Neutrophil (primary cell): ENCODE data around the gene ZNF22.
"Not testable (repeated sequence)": the region's sequence is repeated elsewhere in the genome, so short reads cannot be mapped to it uniquely, and the experiment has no call there.

ENCODE experiments used
- H3K27ac ChIP-seq: fragments of 200-600 bp; sonication (generic); 2 replicates; pipeline ENCODE4 v1.5.1; 2016; ENCODE audit warnings: mild to moderate bottlenecking, moderate library complexity
- H3K27me3 ChIP-seq: fragments of 200-600 bp; sonication (generic); 2 replicates; pipeline ENCODE4 v1.6.0; 2016; ENCODE audit warnings: mild to moderate bottlenecking
- H3K36me3 ChIP-seq: fragments of 200-600 bp; sonication (generic); 2 replicates; pipeline ENCODE4 v1.5.1; 2017
- H3K4me1 ChIP-seq, 2 experiments: fragments of 200-600 bp in 1 of 2; sonication (generic) in 1 of 2; 1 replicate in 1 of 2; 2 replicates in 1 of 2; pipeline versions ENCODE4 v1.5.1 to v1.6.1; 2013 to 2016; ENCODE audit warnings: low read depth in 1 of 2, low read length in 1 of 2, mild to moderate bottlenecking in 1 of 2, moderate library complexity in 1 of 2; ENCODE audit not compliant: control insufficient read depth in 1 of 2, insufficient read depth in 1 of 2
- H3K4me3 ChIP-seq, 2 experiments: fragments of 200-600 bp in 1 of 2; sonication (generic) in 1 of 2; 1 replicate in 1 of 2; 2 replicates in 1 of 2; pipeline ENCODE4 v1.5.1; 2013 to 2016; ENCODE audit warnings: low read depth in 1 of 2, low read length in 1 of 2, mild to moderate bottlenecking in 1 of 2, moderate library complexity in 1 of 2
- H3K9me3 ChIP-seq: fragments of 200-600 bp; sonication (generic); 2 replicates; pipeline ENCODE4 v1.5.1; 2016
- TF ChIP-seq, protein P1 (sequence below): fragments of 200-600 bp; sonication (generic); IDR thresholded peaks from 2 replicates; pipeline ENCODE4 v1.5.1; 2016; ENCODE audit warnings: antibody characterized with exemption

Gene ZNF22

DNA sequence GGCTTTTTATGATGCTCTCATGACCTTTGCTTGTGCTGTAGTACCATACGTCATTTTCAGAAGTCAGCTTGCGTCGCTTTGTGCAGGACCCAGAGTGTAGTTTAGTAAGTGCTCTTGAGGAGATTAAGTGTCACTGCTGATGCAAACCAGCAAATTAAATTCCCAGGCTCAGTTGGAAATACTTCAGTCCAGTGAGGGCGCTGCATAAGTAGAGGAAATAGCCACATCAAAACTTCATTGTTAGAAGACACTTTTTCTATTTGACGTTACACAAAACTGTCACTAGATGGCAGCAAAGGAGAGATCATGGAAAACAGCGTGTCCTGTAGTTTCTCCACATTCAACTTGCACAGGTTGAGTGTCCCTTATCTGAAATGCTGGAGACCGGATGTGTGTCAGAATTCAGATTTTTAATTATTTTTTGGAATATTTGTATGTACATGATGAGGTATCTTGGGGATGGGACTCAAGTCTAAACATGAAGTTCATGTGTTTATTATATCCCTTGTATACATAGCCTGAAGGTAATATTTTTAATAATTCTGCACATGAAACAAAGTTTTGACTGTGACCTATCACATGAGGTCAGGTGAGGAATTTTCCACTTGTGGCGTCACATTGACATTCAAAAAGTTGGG is 7.9 kb downstream of the ZNF22 start:
- peaks cover 0 to 3% of the 10 kb centered on the region in 2 experiments for H3K4me1 ChIP-seq
- H3K36me3 ChIP-seq: no peaks in the 10 kb centered on the region
- no peak overlapping the region for H3K4me3 ChIP-seq
- no peak overlapping the region for H3K27ac ChIP-seq
- TF ChIP-seq, protein P1, sequence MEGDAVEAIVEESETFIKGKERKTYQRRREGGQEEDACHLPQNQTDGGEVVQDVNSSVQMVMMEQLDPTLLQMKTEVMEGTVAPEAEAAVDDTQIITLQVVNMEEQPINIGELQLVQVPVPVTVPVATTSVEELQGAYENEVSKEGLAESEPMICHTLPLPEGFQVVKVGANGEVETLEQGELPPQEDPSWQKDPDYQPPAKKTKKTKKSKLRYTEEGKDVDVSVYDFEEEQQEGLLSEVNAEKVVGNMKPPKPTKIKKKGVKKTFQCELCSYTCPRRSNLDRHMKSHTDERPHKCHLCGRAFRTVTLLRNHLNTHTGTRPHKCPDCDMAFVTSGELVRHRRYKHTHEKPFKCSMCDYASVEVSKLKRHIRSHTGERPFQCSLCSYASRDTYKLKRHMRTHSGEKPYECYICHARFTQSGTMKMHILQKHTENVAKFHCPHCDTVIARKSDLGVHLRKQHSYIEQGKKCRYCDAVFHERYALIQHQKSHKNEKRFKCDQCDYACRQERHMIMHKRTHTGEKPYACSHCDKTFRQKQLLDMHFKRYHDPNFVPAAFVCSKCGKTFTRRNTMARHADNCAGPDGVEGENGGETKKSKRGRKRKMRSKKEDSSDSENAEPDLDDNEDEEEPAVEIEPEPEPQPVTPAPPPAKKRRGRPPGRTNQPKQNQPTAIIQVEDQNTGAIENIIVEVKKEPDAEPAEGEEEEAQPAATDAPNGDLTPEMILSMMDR: peak; percentile 54
- H3K27me3 ChIP-seq: no peaks in the 10 kb centered on the region
- no peaks in the 10 kb centered on the region for H3K9me3 ChIP-seq

DNA sequence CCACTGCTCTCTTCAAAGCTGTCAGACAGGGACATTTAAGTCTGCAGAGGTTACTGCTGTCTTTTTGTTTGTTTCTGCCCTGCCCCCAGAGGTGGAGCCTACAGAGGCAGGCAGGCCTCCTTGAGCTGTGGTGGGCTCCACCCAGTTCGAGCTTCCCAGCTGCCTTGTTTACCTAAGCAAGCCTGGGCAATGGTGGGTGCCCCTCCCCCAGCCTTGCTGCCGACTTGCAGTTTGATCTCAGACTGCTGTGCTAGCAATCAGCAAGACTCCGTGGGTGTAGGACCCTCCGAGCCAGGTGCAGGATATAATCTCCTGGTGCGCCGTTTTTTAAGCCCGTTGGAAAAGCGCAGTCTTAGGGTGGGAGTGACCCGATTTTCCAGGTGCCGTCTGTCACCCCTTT is 13.8 kb downstream of the ZNF22 start:
- H3K9me3 ChIP-seq, H3K27me3 ChIP-seq, H3K27ac ChIP-seq, H3K4me3 ChIP-seq, H3K36me3 ChIP-seq, H3K4me1 ChIP-seq: not testable (repeated sequence)

DNA sequence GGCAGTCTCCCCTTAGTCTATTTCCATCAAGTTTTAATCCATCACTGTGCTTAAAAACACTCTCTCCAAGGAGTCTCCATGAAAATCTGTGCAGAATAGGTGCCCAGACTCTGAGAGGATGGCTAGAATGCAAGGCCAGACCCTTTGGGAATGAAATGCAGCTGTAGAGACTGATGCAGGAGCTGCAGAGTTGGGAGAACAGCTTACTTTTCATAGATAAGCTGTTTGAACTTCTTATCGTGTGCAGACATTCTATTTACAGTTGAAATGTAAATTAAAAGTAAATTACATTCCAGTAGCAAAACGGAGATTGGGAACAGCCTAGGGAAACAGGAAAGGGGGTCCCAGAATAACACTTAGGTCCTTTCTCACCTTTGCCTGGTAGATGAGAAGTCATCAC is 14.9 kb downstream of the ZNF22 start:
- H3K27me3 ChIP-seq: no peaks in the 10 kb centered on the region
- no peak overlapping the region for H3K4me3 ChIP-seq
- H3K4me1 ChIP-seq: no peaks in the 10 kb centered on the region
- H3K27ac ChIP-seq: no peak overlapping the region
- no peaks in the 10 kb centered on the region for H3K9me3 ChIP-seq
- TF ChIP-seq, protein P1: no peak
- H3K36me3 ChIP-seq: no peaks in the 10 kb centered on the region

DNA sequence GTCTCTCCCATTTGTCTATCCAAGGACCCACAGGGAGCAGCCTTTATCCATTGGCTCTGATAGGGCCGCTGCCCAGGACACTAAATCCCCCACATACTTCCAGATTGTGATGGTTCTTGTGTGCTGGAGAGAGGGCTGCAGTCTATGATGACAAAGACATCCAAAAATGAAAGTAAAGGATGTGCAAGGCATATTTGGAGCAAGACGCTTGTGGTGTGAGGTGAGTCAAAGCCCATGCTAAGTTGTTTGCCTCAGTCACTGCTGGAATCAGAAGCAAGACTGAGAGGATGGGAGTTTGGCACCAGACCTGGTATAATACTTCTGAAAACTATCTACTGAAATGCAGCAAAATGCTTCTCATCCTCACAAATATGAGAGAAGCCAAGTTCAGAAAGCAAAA is 22.7 kb downstream of the ZNF22 start:
- Histone ChIP-seq H3K36me3 (no peaks in the 10 kb centered on the region), H3K27me3 (no peaks in the 10 kb centered on the region), H3K4me1 (no peaks in the 10 kb centered on the region), H3K9me3 (no peaks in the 10 kb centered on the region), H3K4me3 (no peak overlapping the region), H3K27ac (no peak overlapping the region)
- TF ChIP-seq, protein P1: no peak

DNA sequence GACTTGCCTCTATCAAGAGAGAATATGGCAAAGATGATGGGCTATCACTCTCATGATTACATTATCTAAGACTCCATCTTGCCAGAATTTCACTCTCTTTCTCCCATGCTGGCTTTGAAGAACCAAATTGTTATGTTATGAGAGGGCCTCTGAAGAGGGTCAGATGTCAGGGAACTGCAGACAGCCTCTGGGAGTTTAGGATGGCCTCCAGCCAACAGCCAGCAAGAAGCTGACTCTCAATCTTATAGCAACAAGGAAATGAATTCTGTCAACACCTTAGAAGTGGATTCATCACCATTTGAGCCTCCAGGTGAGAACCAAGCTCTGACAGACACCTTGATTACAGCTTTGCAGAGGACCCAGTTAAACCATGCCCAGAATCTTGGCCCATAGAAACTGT is 33.6 kb downstream of the ZNF22 start:
- Histone ChIP-seq H3K9me3 (peaks cover 10% of the 10 kb centered on the region), H3K27me3 (no peaks in the 10 kb centered on the region), H3K36me3 (no peaks in the 10 kb centered on the region), H3K27ac (no peak overlapping the region), H3K4me3 (no peak overlapping the region), H3K4me1 (no peaks in the 10 kb centered on the region)
- TF ChIP-seq, protein P1: no peak

DNA sequence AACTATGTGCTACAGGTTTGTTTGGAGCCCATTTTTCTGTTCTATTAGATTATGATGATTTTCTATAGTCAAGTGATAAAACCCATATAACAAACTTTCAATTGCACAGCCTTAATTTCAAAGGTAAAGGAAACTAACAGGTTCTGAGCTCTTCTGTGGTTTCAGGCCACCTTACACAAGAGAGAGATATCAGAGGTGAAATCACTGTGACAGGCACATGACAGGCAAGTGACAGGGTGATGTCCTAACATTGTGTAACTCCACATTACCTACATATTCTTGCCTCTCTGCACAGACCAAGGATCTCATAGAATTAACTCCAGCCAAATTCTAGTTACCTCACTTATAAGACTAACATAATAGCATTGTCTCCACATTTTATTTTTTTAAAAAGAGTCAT is 35.0 kb downstream of the ZNF22 start:
- Histone ChIP-seq H3K27ac (no peak overlapping the region), H3K36me3 (no peaks in the 10 kb centered on the region), H3K4me1 (no peaks in the 10 kb centered on the region), H3K27me3 (no peaks in the 10 kb centered on the region), H3K9me3 (peaks cover 4% of the 10 kb centered on the region), H3K4me3 (no peak overlapping the region)
- TF ChIP-seq, protein P1: no peak
